Right lobe of liver (tissue), 6 donors: ENCODE measurements around the gene NUBP2. TPM values are rescaled to one million over a fixed set of nuclear protein-coding genes. Genes with fewer than 3 reads are reported as not detected.
"Not testable (repeated sequence)": the region's sequence is repeated elsewhere in the genome, so short reads cannot be mapped to it uniquely, and the experiment has no call there.

Source experiments
- ATAC-seq, 4 donors: fragments of 200-7000 bp; cut with Tn5 transposase; one replicate each; pipeline ENCODE4 v1.9.1; 2020; ENCODE audit warnings: mild to moderate bottlenecking in 4 of 4, moderate library complexity in 4 of 4
- DNase-seq, 3 donors: peaks; one replicate each; pipeline ENCODE4 v3.0.0-alpha.2; 2020
- H3K27ac ChIP-seq, 3 donors: fragments of 200-600 bp; one replicate each; pipeline ENCODE4 v1.8.0; 2022
- H3K27me3 ChIP-seq, 2 donors: fragments of 200-600 bp; one replicate each; pipeline ENCODE4 v1.8.0; 2022
- H3K36me3 ChIP-seq, 4 donors: fragments of 200-600 bp; sonication (generic) in 1 of 4; one replicate each; pipeline versions ENCODE4 v1.5.1 to v1.8.0; 2017 to 2022; ENCODE audit warnings: control low read depth in 1 of 4
- H3K4me1 ChIP-seq, 4 donors: fragments of 200-600 bp; sonication (generic) in 1 of 4; one replicate each; pipeline versions ENCODE4 v1.5.1 to v1.8.0; 2017 to 2022; ENCODE audit warnings: control low read depth in 1 of 4
- H3K4me3 ChIP-seq, 3 donors: fragments of 200-600 bp; one replicate each; pipeline ENCODE4 v1.8.0; 2022
- H3K9me3 ChIP-seq, 4 donors: fragments of 200-600 bp; sonication (generic) in 1 of 4; one replicate each; pipeline versions ENCODE4 v1.5.1 to v1.8.0; 2017 to 2022; ENCODE audit warnings: control low read depth in 1 of 4
- CTCF ChIP-seq, 4 donors: fragments of 200-600 bp in 3 of 4; fragments of 450-650 bp in 1 of 4; IDR thresholded peaks; one replicate each; pipeline versions ENCODE4 v1.5.1 to v1.8.0; 2016 to 2022; ENCODE audit warnings: antibody characterized with exemption in 4 of 4, mild to moderate bottlenecking in 2 of 4
- POLR2A ChIP-seq: fragments of 450-650 bp; IDR thresholded peaks from one replicate; pipeline ENCODE4 v1.6.1; 2017; ENCODE audit warnings: antibody characterized with exemption, mild to moderate bottlenecking
- WGBS: methylation state at CpG from one replicate; pipeline ENCODE4 v1.1.6; 2018; ENCODE audit warnings: low coverage, low lambda C conversion rate; ENCODE audit not compliant: insufficient coverage; ENCODE audit errors: missing lambda C conversion rate; 5-methylcytosine and 5-hydroxymethylcytosine counted together
- intact Hi-C, 2 donors: fragments of 100-400 bp; cut with DNase I; formaldehyde crosslinking; loops; one replicate each; pipeline versions ENCODE4 v1.11.2 to v1.14.1; 2022
- total RNA-seq, 6 experiments: library from RNA; depleted of rRNA in 2 of 6; stranded (reverse); fragments of >200 nt in 2 of 6; fragmentation: NEBNext Ultra II Directional in 3 of 6; extraction: Animal tissue kit (Norgen Biotek cat#: 25700) in 3 of 6; gene quantifications; one replicate each; pipeline versions ENCODE4 v1.1.0 to v1.2.4, GENCODE V29; 2016 to 2023
- donor health status: DM: no; HTN: yes; CAD: no.
- donor health status: DM: no; HTN: no; CAD: no.
- donor health status: DM: no; HTN: no; CAD: no.
- donor health status: DM: no; HTN: yes; CAD: no.
- donor health status: DM: no; HTN: yes; CAD: no.

Gene NUBP2
- total RNA-seq, 6 experiments from 2014 or later, result 21.1 to 90.3 (median 32.6) TPM

DNA sequence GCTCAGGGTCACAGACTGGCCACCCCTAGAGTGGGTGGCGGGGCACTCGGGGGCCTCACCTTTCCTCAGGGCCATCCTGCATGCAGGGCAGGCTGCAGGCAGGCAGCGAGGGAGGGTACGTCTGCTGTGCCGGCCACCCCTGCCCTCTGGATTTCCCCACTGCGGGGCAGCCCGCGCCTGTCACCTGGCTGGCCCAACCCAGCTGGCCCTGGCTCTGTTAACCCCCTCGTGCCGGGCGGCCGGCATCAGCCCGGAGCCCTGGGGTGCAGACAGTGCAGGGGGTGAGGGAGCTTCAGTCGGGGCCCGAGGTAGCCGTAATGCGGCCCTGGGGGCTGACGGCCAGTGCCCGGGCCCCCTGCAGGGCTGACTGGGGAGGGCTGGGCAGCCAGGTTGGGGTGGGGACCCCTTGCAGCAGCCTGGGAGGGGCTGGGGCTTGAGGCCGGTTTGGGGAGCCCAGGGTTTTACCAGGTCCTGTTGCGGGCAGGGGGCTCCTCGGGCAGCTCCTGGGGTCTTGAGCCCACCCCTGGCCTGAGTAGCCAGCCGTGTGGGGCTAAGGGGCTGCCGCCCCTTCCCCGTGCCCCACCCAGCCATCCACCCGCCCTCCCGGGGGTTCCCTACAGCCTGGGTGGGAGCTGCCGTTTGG is 10.9 kb downstream of the NUBP2 start, which contains the start of gene IGFALS:
Gene IGFALS (minus strand): TSS at position 128 of the 643 bp plus-strand sequence. CDS start 53 bp downstream, at position 75.
- Histone ChIP-seq H3K27ac (peak within 1 kb of the TSS; percentile 47 to 78 (median 73)), H3K4me3 (peak within 1 kb of the TSS; percentile 45 to 74 (median 73)), H3K27me3 (no peaks in the 10 kb centered on the region), H3K36me3 (peaks cover 0 to 14% (median 6%) of the 10 kb centered on the region in 4 donors), H3K9me3 (no peaks in the 10 kb centered on the region), H3K4me1 (peaks cover 0 to 38% (median 6%) of the 10 kb centered on the region in 4 donors)
- intact Hi-C loops, result no loop called here
- ATAC-seq, result peak; percentile 77 to 80 (median 79)
- WGBS, result no CpG with 5 or more reads among the region's 28 CpGs
- TF ChIP-seq CTCF (IDR thresholded peaks at IDR 0.05), result no peak
- TF ChIP-seq POLR2A, result no peak
- DNase-seq, result peak; percentile 83 to 89 (median 89)

GRCh38 chr16:1794221-1794871 is 11.6 kb downstream of the NUBP2 start:
- ATAC-seq (peak; percentile 73 to 82 (median 76)), DNase-seq (peak; percentile 82 to 93 (median 90))
- Histone ChIP-seq H3K4me1 (peaks cover 0 to 38% (median 6%) of the 10 kb centered on the region in 4 donors), H3K9me3 (no peaks in the 10 kb centered on the region), H3K27ac (peak overlapping the region in 2 of 3 donors; percentile 73 to 78), H3K36me3 (peaks cover 0 to 13% (median 3%) of the 10 kb centered on the region in 4 donors), H3K4me3 (peak overlapping the region; percentile 45 to 74 (median 73)), H3K27me3 (no peaks in the 10 kb centered on the region)
- WGBS, result 40% methylated on average over 3 of the region's 18 CpGs
- intact Hi-C loops, result no loop called here
- no peak for TF ChIP-seq POLR2A
- TF ChIP-seq CTCF (IDR thresholded peaks at IDR 0.05), result no peak

GRCh38 chr16:1794908-1795666 is 12.3 kb downstream of the NUBP2 start:
- DNase-seq, result peak in 1 of 3 donors; percentile 24
- 37% methylated on average over 9 of the region's 32 CpGs for WGBS
- Histone ChIP-seq H3K4me1 (peaks cover 0 to 38% (median 6%) of the 10 kb centered on the region in 4 donors), H3K36me3 (peaks cover 0 to 9% (median 2%) of the 10 kb centered on the region in 4 donors), H3K4me3 (peak overlapping the region in 2 of 3 donors; percentile 73 to 74), H3K27ac (peak overlapping the region in 1 of 3 donors; percentile 31), H3K9me3 (no peaks in the 10 kb centered on the region), H3K27me3 (no peaks in the 10 kb centered on the region)
- TF ChIP-seq POLR2A, result no peak
- TF ChIP-seq CTCF (IDR thresholded peaks at IDR 0.05), result no peak
- intact Hi-C loops, result no loop called here
- ATAC-seq, result peak in 1 of 4 donors; percentile 3

GRCh38 chr16:1799263-1799662 is 16.5 kb downstream of the NUBP2 start:
- DNase-seq, H3K9me3 ChIP-seq, H3K27ac ChIP-seq, intact Hi-C loops, ATAC-seq, H3K27me3 ChIP-seq, H3K36me3 ChIP-seq, H3K4me3 ChIP-seq: not testable (repeated sequence)
- 73% methylated on average over 2 of the region's 5 CpGs for WGBS
- peaks cover 0 to 13% (median 0%) of the 10 kb centered on the region in 4 donors for H3K4me1 ChIP-seq
